Amniotic stem cell (primary cell): ENCODE data around the gene ATP6V1G2.
"Not testable (repeated sequence)": the region's sequence is repeated elsewhere in the genome, so short reads cannot be mapped to it uniquely, and the experiment has no call there.

ENCODE experiments used
- DNase-seq: peaks from one replicate; lab custom pipeline; 2025; lab: John Stamatoyannopoulos, UW

Gene ATP6V1G2

GRCh38 chr6:31575952-31576685, 29.7 kb upstream of the ATP6V1G2 start:
- no peak for DNase-seq

DNA sequence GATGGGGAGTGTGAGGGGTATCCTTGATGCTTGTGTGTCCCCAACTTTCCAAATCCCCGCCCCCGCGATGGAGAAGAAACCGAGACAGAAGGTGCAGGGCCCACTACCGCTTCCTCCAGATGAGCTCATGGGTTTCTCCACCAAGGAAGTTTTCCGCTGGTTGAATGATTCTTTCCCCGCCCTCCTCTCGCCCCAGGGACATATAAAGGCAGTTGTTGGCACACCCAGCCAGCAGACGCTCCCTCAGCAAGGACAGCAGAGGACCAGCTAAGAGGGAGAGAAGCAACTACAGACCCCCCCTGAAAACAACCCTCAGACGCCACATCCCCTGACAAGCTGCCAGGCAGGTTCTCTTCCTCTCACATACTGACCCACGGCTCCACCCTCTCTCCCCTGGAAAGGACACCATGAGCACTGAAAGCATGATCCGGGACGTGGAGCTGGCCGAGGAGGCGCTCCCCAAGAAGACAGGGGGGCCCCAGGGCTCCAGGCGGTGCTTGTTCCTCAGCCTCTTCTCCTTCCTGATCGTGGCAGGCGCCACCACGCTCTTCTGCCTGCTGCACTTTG, 29.0 kb upstream of the ATP6V1G2 start, which contains the start of gene TNF:
Gene TNF, plus strand, starts transcription at position 231 of the 567 bp plus-strand sequence. Its CDS starts 177 bp downstream, at position 408.
- no peak for DNase-seq

DNA sequence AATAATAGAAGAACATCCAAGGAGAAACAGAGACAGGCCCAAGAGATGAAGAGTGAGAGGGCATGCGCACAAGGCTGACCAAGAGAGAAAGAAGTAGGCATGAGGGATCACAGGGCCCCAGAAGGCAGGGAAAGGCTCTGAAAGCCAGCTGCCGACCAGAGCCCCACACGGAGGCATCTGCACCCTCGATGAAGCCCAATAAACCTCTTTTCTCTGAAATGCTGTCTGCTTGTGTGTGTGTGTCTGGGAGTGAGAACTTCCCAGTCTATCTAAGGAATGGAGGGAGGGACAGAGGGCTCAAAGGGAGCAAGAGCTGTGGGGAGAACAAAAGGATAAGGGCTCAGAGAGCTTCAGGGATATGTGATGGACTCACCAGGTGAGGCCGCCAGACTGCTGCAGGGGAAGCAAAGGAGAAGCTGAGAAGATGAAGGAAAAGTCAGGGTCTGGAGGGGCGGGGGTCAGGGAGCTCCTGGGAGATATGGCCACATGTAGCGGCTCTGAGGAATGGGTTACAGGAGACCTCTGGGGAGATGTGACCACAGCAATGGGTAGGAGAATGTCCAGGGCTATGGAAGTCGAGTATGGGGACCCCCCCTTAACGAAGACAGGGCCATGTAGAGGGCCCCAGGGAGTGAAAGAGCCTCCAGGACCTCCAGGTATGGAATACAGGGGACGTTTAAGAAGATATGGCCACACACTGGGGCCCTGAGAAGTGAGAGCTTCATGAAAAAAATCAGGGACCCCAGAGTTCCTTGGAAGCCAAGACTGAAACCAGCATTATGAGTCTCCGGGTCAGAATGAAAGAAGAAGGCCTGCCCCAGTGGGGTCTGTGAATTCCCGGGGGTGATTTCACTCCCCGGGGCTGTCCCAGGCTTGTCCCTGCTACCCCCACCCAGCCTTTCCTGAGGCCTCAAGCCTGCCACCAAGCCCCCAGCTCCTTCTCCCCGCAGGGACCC, 28.0 kb upstream of the ATP6V1G2 start:
- DNase-seq, result no peak

GRCh38 chr6:31573239-31574105, 27.1 kb upstream of the ATP6V1G2 start:
- DNase-seq, result no peak

DNA sequence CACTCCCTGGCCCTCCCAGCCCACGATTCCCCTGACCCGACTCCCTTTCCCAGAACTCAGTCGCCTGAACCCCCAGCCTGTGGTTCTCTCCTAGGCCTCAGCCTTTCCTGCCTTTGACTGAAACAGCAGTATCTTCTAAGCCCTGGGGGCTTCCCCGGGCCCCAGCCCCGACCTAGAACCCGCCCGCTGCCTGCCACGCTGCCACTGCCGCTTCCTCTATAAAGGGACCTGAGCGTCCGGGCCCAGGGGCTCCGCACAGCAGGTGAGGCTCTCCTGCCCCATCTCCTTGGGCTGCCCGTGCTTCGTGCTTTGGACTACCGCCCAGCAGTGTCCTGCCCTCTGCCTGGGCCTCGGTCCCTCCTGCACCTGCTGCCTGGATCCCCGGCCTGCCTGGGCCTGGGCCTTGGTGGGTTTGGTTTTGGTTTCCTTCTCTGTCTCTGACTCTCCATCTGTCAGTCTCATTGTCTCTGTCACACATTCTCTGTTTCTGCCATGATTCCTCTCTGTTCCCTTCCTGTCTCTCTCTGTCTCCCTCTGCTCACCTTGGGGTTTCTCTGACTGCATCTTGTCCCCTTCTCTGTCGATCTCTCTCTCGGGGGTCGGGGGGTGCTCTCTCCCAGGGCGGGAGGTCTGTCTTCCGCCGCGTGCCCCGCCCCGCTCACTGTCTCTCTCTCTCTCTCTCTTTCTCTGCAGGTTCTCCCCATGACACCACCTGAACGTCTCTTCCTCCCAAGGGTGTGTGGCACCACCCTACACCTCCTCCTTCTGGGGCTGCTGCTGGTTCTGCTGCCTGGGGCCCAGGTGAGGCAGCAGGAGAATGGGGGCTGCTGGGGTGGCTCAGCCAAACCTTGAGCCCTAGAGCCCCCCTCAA, 25.9 kb upstream of the ATP6V1G2 start, which contains the start of gene LTA:
Gene LTA, plus strand, starts transcription at position 249 of the 871 bp plus-strand sequence. Its CDS starts 454 bp downstream, at position 703.
- no peak for DNase-seq

- DNase-seq, result no peak
Observed at GRCh38 chr6:31569861-31570536, 23.6 kb upstream of the ATP6V1G2 start.

- no peak for DNase-seq
Observed at GRCh38 chr6:31568537-31568961, 22.1 kb upstream of the ATP6V1G2 start.

DNA sequence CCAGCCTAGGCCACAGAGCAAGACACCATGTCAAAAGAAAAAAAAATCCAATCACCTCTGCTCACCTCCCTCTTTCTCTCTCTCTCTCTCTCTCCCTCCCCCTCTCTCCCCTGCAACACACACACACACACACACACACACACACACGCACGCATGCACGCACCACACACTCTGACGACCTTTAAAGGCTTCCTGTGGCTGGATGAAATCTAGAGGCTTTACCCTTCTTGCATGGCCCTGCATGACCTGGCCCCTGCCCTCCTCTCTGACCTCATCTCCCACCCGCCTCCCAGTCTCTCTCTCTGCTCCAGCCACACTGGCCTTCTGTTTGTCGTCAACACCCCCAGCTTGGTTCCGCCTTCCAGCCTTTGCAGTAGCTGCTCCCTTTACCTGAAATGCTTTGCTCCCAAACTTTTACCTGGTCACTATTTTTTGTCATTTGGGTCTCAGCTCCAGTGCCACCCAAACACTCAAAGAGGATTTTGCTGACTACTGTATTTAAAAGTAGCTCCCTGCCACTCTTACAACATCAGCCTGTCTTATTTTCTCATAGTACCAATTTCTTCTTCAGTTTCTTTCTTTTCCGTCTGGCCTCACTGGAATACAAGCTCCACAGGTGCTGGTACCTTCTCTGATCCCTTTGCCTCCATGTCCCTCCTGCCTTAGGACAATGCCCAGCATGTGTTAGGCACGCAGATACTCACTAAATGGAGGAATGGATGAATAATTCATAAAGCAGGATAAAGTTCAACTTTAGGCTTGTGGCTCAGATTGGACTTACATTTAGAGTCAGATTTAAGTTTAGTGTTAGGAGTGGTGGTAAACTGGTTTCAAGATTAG, 21.3 kb upstream of the ATP6V1G2 start:
- no peak for DNase-seq

GRCh38 chr6:31560697-31561058, 14.3 kb upstream of the ATP6V1G2 start:
- no peak for DNase-seq

- no peak for DNase-seq
Observed at GRCh38 chr6:31559958-31560696, 13.7 kb upstream of the ATP6V1G2 start.

DNA sequence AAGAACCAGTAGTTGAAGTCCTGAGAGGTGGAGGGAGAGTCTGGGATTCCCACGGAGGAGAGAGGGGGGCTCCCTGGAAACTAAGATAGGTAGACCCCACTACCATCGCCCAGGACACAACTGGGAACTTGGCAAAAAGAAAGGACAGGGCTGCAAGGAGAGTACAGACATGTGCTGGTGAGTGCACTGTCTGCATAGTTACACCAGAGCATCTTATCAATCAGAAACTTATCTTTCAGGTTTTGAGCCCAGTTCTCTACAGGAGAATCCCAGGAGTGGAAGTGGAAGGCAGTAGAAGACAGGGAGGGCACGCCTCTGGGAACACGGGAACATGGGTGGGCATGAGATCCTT, 13.2 kb upstream of the ATP6V1G2 start:
- no peak for DNase-seq

DNA sequence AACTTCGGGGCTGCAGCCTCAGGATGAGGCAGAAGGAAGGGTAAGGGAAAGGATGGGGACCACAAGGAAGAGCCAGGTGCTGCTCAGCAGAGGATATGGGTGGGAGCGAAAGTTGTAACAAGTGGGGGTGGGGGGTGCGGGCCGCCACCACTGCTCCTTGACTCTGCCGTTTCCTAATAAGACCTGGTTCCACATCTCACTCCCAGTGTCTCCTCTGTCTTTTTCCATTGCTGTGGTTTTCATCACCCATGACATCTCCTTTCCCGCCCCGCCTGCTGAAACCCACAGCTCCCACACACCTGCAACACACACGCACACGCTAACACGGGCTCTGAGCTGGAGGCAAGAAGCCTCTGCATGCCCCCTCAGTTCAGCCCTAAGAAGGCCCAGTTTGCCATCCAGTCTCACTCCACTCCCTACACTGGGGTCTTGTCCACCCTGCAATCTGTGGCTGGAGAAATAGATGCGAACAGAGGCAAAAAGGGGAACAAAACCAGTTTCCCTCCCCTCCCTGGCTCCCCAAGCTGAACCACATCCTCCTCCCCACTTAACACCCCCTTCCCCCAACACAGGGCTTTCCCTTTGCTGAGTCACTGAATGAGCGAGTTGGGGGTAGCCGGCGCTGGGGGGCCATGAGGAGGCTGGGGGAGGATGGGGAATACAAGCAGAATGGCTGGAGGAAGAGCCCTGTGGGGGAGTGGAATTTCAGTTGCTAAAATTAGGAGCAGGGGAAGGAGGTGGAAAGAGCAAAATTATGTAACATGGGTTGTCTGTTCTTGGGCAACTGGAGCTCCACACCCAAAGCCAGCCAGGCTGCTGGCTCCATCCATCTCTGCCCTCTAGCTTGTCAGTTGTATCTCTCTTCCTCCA, 12.5 kb upstream of the ATP6V1G2 start:
- no peak for DNase-seq

- DNase-seq, result no peak
Observed at GRCh38 chr6:31558318-31558625, 11.9 kb upstream of the ATP6V1G2 start.

- DNase-seq, result no peak
Observed at GRCh38 chr6:31557443-31558317, 11.3 kb upstream of the ATP6V1G2 start.

DNA sequence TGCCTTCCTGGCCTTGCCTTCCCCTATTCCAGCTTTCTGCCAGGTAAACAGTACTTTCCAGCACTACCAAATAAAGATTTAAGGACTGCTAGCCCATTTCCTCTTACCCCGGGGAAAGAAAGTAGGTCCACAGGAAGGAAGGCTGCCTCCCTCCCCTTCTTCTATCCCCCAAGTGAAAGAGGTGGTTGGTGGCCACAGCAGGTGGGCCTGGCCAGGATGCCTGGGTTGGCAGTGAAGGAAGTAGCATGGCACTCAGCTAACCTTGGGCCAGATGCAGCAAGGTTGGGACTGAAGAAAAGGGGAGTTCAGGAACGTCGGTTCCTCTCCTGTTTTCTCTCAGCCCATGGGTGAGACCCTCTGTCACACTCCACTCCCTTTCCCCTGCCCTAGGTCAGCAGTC, 9.9 kb upstream of the ATP6V1G2 start:
- DNase-seq, result no peak

DNA sequence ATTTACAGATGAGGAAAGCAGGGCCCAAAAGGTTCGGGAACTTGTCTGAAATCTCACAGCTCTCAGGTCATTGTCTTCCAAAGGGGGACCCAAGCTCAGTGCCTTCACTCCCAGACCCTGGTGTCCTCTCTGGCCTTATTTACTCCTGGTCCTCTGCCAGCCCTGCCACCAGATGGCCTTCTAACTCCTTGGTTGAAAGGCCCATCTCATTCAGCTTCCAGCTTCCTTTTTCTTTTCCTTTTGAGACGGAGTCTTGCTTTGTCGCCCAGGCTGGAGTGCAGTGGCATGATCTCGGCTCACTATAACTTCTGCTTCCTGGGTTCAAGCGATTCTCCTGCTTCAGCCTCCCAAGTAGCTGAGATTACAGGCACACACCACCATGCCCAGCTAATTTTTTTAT, 5.0 kb upstream of the ATP6V1G2 start:
- DNase-seq, result not testable (repeated sequence)

DNA sequence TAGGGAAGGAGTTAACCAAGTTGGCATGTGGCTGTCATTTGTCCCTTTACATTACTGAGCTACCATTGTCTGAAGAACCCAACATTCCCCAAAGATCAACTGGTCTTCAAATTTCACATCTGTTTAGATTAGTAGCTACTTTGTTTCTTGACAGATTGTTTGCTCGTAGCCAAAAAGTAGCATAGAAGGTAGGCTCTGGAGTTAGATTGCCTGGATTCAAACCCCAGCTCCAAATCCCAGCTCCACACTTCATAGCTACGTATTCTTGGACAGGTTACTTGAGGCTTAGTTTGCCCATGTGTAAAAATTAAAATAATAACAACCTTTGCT, 2.1 kb upstream of the ATP6V1G2 start:
- no peak for DNase-seq
